GM06990 (cell line): ENCODE measurements around the gene GEMIN5.

Experiments used
- DNase-seq: peaks from one replicate; pipeline ENCODE4 v3.0.0-alpha.2; 2011; ENCODE audit not compliant: insufficient read length; ENCODE audit errors: extremely low read depth
- H3K27me3 ChIP-seq: replicated peaks from 2 replicates; pipeline ENCODE4 v1.6.0; 2011; ENCODE audit warnings: low read length; ENCODE audit not compliant: control insufficient read depth, insufficient read depth
- H3K36me3 ChIP-seq: 2 replicates; pipeline ENCODE4 v1.5.1; 2011; ENCODE audit warnings: low read length; ENCODE audit not compliant: control insufficient read depth, insufficient read depth
- H3K4me3 ChIP-seq: replicated peaks from 2 replicates; pipeline ENCODE4 v1.5.1; 2011; ENCODE audit warnings: low read depth, mild to moderate bottlenecking, control low read depth, low read length
- TF ChIP-seq, protein P1 (sequence below): IDR thresholded peaks from 2 replicates; pipeline ENCODE4 v1.5.1; 2011; ENCODE audit warnings: low read length, control low read depth, mild to moderate bottlenecking, inconsistent platforms; ENCODE audit not compliant: insufficient read depth, poor library complexity, severe bottlenecking

Gene GEMIN5

GRCh38 chr5:154948313-154948712 is 10.3 kb upstream of the GEMIN5 start:
- TF ChIP-seq, protein P1, sequence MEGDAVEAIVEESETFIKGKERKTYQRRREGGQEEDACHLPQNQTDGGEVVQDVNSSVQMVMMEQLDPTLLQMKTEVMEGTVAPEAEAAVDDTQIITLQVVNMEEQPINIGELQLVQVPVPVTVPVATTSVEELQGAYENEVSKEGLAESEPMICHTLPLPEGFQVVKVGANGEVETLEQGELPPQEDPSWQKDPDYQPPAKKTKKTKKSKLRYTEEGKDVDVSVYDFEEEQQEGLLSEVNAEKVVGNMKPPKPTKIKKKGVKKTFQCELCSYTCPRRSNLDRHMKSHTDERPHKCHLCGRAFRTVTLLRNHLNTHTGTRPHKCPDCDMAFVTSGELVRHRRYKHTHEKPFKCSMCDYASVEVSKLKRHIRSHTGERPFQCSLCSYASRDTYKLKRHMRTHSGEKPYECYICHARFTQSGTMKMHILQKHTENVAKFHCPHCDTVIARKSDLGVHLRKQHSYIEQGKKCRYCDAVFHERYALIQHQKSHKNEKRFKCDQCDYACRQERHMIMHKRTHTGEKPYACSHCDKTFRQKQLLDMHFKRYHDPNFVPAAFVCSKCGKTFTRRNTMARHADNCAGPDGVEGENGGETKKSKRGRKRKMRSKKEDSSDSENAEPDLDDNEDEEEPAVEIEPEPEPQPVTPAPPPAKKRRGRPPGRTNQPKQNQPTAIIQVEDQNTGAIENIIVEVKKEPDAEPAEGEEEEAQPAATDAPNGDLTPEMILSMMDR: no peak
- Histone ChIP-seq H3K4me3 (no peak overlapping the region), H3K36me3 (no peaks in the 10 kb centered on the region), H3K27me3 (no peaks in the 10 kb centered on the region)
- DNase-seq: no peak

DNA sequence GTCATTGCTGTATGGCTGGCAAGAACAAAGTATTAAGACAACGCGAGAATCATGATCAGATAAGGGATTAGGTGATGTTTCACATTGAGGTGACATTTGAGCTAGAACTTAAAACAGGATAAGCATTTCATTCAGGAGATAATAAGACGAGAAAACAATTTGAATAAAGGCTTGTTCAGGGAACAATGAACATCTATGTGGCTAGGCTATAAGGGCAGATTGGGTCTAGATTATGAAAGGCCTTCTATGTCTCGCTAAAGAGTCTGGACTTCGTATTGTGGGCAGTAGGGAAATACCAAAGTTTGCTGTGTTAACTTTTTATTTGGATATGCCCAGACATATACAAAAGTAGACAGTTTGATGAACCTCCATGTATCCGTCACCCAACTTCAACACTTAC is 9.8 kb upstream of the GEMIN5 start:
- no peak for DNase-seq
- TF ChIP-seq, protein P1: no peak
- peaks cover 2% of the 10 kb centered on the region; the same call in 1 of the 2 replicates for H3K36me3 ChIP-seq
- no peaks in the 10 kb centered on the region for H3K27me3 ChIP-seq
- H3K4me3 ChIP-seq: no peak overlapping the region

DNA sequence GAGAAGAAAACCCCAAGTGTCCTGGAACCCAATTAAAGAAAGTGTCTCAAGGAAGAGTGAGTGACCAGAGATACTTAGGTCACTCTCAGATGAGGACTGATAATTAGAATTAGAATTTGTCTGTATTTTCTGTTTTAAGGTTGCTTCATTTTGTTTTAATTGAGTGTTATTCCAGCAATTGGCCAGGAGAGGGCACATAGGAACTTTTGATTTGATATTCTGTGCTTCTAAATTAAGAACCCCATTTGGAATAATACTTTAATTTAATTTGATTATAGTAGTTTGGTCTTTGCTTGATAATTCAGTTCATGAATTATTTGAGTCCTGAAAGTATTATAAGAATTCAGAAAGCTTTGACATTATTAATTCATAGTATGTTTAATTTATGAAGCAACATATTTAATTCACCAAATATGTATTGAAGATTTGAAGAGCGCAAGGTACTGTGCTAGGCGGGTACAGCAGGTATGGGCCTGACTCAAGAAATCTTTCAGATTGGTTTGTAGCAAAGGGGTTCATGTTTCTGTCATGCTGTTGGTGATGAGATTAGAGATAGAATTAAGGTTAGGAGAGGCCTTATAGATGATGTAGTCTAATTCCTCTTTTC is 7.8 kb upstream of the GEMIN5 start:
- DNase-seq: no peak
- TF ChIP-seq, protein P1: peak; percentile 47
- H3K27me3 ChIP-seq: no peaks in the 10 kb centered on the region
- H3K36me3 ChIP-seq: peaks cover 2% of the 10 kb centered on the region; the same call in 1 of the 2 replicates
- H3K4me3 ChIP-seq: no peak overlapping the region

- no peak for DNase-seq
- Histone ChIP-seq H3K36me3 (peaks cover 2% of the 10 kb centered on the region; the same call in 1 of the 2 replicates), H3K27me3 (no peaks in the 10 kb centered on the region), H3K4me3 (no peak overlapping the region)
- TF ChIP-seq, protein P1: no peak
These were observed 6.7 kb upstream of the GEMIN5 start for GRCh38 chr5:154944716-154945115.

- DNase-seq: no peak
- no peak overlapping the region for H3K4me3 ChIP-seq
- no peaks in the 10 kb centered on the region for H3K27me3 ChIP-seq
- TF ChIP-seq, protein P1: no peak
- peaks cover 2% of the 10 kb centered on the region; the same call in 1 of the 2 replicates for H3K36me3 ChIP-seq
These were observed 5.5 kb upstream of the GEMIN5 start for GRCh38 chr5:154943527-154943926.
